HFF-Myc (cell line): ENCODE data around the gene ADGB.
A peak's percentile ranks its signal among the peaks of the same experiment; 100 is the strongest.
"Not testable (repeated sequence)": the region's sequence is repeated elsewhere in the genome, so short reads cannot be mapped to it uniquely, and the experiment has no call there.

ENCODE experiments used
- DNase-seq: peaks from one replicate; pipeline ENCODE4 v3.0.0-alpha.2; 2011; ENCODE audit warnings: low read depth; ENCODE audit errors: extremely low read depth
- H3K4me3 ChIP-seq: replicated peaks from 2 replicates; pipeline ENCODE4 v1.5.1; 2011; ENCODE audit warnings: low read depth, mild to moderate bottlenecking, control low read depth, low read length
- TF ChIP-seq, protein P1 (sequence below): IDR thresholded peaks from 2 replicates; pipeline ENCODE4 v1.5.1; 2012; ENCODE audit warnings: mild to moderate bottlenecking, low read depth, low read length, control low read depth; ENCODE audit errors: missing control alignments

The ADGB gene

DNA sequence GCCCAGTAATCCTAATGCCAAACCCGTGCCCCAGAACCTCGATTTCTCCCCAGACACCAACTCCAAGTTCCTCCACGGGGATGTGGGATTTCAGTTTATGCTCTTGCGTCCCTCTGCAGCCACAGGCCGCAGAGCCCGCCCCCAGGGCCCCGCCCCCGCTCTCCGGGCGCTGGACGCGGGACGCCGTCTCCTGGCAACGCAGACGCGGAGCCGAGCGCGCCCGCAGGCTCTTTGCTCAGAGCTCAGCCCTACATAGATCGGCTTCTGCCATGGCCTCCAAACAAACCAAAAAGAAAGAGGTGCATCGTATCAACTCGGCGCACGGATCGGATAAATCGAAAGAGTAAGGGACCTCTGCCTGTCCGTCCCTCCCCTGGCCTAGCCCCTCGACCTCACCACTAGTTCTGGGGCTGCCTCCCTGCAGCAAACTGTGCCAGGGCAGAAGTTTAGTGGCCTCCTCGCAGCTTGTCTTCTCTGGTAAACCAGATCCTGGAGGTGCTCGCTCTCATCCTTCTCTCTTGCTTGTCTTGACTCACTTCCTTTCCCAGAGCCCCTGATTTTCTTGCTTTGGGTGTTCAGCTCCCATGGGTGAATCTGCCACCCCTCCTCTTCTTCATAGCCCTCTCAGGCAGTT is at the start of gene ADGB:
Gene ADGB (plus strand): TSS at position 201 of the 634 bp plus-strand sequence. CDS start 69 bp downstream, at position 270.
- DNase-seq = no peak
- H3K4me3 ChIP-seq = peak within 1 kb of the TSS; percentile 35
- TF ChIP-seq, protein P1, sequence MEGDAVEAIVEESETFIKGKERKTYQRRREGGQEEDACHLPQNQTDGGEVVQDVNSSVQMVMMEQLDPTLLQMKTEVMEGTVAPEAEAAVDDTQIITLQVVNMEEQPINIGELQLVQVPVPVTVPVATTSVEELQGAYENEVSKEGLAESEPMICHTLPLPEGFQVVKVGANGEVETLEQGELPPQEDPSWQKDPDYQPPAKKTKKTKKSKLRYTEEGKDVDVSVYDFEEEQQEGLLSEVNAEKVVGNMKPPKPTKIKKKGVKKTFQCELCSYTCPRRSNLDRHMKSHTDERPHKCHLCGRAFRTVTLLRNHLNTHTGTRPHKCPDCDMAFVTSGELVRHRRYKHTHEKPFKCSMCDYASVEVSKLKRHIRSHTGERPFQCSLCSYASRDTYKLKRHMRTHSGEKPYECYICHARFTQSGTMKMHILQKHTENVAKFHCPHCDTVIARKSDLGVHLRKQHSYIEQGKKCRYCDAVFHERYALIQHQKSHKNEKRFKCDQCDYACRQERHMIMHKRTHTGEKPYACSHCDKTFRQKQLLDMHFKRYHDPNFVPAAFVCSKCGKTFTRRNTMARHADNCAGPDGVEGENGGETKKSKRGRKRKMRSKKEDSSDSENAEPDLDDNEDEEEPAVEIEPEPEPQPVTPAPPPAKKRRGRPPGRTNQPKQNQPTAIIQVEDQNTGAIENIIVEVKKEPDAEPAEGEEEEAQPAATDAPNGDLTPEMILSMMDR = no peak

DNA sequence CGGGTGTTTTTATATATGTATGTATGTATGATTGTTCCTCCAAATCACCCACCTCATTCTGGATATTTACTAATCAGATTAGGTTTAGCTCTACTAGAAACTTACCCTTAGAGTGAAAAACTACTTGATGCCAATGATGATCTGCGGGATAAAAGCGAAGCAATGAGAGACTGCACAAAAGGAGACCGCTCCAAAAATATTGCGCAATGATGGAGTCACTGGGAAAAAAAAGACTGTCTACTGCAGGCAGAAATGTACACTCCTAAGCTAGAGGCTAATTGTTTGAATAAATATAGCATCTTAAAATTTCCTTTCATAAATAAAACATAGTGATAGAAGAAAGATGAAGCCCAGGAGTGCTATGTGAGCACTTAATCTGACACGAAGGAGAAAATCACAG is 47.9 kb upstream of the ADGB start:
- TF ChIP-seq, protein P1 = no peak
- DNase-seq = no peak
- no peak overlapping the region for H3K4me3 ChIP-seq

DNA sequence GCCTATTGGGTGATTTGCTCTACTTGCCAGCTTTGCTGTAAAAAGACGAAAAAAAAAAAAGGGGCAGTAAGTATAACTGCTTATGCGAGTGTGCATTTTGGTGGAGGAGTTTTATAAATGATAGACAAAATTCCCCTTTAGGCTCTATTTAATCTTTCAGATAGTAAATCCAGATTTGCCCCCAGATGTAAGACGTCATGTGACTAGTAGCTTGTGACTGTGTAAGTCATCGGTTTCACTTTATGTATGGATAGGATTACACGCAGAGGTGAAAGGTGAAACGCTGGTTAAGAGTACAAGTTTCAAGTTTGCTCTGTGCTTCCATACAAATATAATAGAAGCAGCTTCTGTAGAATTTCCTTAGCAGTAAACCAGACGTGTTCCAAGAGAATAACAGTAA is 47.2 kb upstream of the ADGB start:
- H3K4me3 ChIP-seq = no peak overlapping the region
- TF ChIP-seq, protein P1 = no peak
- no peak for DNase-seq

DNA sequence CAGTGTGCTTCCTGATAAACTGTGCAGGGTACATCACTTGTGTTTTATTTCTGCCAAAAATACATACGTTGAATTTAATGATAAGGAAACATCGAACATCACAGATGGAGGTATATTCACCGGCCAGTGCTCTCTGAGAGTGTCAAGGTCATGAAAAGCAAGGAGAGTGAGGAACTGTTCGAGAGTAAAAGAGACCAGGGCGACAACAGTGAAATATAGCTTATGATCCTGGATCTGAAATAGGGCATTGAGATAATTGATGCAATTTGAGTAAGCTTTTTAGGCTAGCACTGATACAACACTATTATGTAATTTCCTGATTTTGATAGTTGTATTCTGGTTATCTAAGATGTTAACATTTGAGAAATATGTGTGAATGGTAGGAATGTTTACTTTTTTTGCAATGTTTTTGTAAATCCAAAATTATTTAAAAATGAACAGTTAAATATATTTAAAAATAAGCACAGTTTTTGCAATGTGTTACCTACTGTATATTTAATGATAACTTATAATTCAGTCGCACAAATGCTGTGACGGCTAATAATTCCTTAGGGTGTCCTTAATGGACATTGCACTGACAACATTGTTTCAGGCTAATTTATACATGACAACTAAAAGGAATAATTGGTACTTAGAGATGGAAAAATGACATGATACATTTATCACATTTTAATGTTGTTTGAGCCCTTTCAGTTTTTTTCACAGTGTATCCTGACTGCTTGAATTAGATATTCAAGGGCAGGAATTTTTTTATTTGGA is 45.2 kb upstream of the ADGB start:
- no peak for DNase-seq
- TF ChIP-seq, protein P1 = no peak
- H3K4me3 ChIP-seq = no peak overlapping the region

DNA sequence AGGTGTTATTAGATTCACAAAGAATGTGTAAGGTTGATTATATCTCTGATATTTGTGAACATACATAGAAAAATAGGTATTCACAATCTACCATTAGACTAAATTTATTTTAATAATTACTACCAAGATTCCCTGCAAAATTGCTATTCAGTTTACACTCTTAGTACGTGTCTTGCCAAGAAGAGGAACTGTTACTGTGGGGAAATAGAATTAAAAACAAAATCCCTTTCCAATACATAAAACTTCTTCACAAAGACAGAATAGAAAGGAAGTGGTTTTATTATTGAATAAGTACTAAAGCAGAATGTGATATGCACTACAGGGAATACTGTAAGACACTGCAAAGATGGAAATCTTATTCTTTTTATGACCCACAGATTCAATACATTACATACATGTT is 38.2 kb upstream of the ADGB start:
- TF ChIP-seq, protein P1 = no peak
- DNase-seq = no peak
- H3K4me3 ChIP-seq = no peak overlapping the region

DNA sequence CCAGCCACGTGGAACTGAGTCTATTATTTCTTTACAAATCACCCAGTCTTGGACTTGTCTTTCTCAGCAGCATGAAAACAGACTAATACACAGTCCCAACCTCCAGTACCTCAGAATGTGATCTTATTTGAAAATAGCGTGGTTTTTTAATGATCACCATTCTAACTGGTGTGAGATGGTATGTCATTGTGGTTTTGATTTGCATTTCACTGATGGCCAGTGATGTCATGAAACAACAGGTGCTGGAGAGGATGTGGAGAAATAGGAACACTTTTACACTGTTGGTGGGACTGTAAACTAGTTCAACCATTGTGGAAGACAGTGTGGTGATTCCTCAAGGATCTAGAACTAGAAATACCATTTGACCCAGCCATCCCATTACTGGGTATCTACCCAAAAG is 32.1 kb upstream of the ADGB start:
- DNase-seq, H3K4me3 ChIP-seq: not testable (repeated sequence)

DNA sequence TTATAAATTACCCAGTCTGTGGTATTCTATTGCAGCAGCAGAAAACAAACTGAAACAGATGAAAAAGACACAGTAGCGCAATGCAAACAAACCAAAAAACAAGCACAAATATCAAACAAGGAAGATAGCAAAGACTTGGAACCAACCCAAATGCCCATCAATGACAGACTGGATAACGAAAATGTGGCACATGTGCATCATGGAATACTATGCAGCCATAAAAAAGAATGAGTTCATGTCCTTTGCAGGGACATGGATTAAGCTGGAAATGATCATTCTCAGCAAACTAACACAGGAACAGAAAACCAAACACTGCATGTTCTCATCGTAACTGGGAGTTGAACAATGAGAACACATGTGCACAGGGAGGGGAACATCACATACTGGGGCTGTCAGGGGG is 30.2 kb upstream of the ADGB start:
- not testable (repeated sequence) for DNase-seq

DNA sequence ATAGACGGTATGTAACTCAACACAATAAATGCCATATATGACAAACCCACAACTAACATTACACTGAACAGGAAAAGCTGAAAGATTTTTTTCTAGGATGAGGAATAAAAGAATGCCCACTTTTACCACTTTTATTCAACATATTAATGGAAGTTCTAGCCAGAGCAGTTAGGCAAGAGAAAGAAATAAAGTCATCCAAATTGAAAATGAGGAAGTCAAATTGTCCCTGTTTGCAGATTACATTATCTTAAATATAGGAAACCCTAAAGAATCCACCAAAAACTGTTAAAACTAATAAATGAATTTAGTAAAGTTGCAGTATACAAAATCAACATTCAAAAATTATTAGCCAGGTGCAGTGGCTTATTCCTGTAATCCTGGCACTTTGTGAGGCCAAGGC is 24.6 kb upstream of the ADGB start:
- TF ChIP-seq, protein P1 = no peak
- DNase-seq = no peak

More for the DNA sequence above, 30.2 kb upstream of the ADGB start:
- H3K4me3 ChIP-seq = not testable (repeated sequence)

More for the DNA sequence above, 24.6 kb upstream of the ADGB start:
- no peak overlapping the region for H3K4me3 ChIP-seq
